NOMO-1 treated with dmso at 0.1 percent for 144 hours (cell line): ENCODE measurements around the gene FOXA3.

ENCODE experiments used
- DNase-seq: peaks from one replicate; lab custom pipeline; 2025; ENCODE audit not compliant: unreplicated experiment; lab: John Stamatoyannopoulos, UW

FOXA3 gene

DNA sequence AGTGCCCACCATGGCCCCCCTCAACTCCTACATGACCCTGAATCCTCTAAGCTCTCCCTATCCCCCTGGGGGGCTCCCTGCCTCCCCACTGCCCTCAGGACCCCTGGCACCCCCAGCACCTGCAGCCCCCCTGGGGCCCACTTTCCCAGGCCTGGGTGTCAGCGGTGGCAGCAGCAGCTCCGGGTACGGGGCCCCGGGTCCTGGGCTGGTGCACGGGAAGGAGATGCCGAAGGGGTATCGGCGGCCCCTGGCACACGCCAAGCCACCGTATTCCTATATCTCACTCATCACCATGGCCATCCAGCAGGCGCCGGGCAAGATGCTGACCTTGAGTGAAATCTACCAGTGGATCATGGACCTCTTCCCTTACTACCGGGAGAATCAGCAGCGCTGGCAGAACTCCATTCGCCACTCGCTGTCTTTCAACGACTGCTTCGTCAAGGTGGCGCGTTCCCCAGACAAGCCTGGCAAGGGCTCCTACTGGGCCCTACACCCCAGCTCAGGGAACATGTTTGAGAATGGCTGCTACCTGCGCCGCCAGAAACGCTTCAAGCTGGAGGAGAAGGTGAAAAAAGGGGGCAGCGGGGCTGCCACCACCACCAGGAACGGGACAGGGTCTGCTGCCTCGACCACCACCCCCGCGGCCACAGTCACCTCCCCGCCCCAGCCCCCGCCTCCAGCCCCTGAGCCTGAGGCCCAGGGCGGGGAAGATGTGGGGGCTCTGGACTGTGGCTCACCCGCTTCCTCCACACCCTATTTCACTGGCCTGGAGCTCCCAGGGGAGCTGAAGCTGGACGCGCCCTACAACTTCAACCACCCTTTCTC, 8.2 kb downstream of the FOXA3 start:
- DNase-seq: no peak

DNA sequence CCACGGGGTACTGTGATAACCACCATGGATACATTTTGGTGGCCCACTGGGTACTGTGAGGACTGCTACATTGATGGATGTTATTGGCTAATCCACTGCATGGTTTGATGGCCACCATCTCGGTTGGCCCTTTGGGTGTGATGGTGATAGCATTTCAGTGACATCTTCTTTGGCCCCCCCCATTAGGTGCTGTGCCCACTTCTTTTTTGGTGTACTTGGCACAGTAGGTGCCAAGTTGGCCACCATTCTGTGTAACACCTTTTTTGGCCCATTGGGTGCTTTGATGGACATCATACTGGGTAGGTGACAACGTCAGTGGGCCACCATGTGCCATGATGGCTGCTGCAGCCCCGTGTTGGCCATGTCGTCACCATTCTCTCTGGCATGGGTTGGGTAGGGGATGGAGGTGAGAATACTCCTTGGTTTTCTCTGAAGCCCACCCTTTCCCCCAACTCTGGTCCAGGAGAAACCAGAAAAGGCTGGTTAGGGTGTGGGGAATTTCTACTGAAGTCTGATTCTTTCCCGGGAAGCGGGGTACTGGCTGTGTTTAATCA, 9.2 kb downstream of the FOXA3 start:
- no peak for DNase-seq

DNA sequence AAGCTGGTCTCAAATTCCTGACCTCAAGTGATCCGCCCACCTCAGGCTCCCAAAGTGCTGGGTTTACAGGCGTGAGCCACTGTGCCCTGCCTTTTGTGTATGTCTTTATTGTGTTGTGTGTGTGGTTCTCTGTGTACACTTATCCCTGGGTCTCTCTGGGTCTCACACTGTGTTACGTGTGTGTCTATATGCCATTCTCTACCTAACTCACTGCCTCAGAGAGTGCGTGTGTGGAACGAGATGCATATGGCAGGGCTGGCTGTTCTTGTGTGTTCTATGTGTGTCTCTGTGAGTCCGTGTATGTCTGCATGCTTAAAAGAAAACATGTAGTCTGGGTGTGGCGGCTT, 10.5 kb downstream of the FOXA3 start:
- DNase-seq: no peak

DNA sequence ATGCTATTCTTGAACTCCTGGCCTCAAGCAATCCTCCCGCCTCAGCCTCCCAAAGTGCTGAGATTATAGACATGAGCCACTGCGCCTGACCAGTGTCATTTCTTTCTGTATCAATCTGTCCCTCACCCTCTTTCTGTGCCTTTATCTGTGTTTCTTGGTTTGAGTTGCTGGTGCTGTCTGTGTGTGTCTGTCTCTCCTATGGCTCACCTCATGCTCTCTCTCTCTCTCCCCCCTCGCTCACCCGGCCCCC, 12.0 kb downstream of the FOXA3 start:
- no peak for DNase-seq

DNA sequence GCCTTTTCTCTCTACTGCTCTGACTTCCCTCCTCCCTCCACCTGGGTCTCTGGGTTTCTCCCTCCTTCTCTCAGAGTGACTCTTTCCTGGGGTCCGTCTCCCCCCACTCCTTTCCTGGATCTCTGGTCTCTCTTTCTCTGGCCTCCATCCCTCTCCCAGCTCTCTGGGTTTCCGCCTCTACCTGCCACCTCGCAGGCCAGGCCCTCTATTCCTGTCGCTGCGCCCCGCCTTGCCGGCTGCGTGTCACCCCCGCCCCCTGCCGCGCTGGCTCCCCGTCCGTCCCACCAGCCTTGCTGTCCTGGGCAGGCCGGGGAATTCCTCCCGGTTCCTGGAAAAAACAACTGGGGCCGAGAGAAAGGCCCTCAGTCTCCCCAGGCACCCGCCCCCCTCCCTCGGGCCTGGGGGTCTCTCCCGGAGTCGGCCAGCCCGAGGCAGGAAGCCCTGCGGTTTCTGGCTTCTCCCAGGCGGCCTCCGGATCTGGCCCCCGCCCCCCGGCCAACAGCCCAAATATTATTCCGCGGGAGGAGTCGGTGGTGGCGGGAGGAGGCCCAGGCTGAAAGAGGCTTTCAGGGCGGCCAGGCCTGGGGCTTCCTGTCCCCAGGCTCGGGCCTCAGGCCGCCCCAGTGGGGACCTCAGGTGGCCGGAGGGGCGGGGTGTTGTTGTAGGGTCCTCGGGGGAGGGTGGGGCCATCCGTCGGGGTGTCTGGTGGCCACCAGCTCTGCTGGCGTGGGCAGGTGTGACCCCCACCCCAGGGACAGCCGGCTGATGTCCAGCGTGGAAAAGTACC, 12.5 kb downstream of the FOXA3 start:
- DNase-seq: no peak

DNA sequence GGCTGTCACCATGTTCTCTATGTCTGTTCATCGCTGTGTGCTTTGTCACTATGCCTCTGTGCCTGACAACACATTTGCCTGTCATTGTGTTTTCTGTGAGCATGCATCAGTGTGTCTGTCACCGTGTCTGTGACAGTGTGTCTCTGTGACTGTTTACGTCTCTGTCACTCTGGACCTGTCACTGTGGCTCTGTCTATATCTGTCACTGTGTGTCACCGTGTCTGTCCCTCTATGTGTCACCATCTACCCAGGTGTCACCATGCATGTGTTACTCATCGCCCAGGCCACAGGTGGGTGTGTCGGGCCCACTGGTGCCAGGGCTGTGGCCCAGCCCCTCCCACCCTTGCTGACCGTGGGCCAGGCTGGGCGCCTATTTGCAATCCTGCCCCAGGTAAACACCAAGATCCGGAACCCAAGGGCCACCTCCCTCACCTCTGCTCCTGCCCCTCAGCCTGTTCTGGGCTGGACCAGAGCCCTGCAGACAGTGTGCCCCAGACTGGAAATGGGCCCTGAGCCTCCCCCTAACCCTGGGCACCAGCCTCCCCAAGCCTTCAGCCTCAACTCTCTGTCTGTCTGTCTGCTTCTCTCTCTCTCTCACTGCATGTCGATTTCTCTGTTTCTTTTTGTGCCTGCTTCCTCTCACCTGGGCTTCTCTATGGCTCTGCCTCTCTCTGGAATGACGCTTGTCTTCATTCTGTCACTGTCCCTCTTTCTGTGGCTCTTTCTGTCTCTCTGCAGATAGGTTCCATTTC, 14.1 kb downstream of the FOXA3 start:
- no peak for DNase-seq

DNA sequence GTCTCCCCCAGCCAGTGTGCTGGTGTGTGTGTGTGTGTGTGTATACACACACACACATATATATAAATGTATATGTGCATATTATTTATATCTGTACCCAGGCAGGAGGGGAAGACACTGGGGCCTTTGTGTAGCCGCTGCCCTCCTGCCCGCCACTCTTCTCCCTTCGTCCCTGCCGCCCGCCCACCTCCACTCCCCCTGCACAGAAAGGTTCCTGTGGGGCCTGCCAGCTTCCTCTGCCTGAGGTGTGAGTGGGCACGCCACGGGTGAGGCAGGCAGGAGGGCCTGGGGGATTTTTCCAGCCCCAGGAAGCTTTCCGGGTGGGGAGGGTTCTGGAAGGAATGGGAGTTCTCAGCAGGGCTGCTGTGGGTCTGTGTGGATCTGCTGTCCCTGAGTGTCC, 14.9 kb downstream of the FOXA3 start:
- no peak for DNase-seq

DNA sequence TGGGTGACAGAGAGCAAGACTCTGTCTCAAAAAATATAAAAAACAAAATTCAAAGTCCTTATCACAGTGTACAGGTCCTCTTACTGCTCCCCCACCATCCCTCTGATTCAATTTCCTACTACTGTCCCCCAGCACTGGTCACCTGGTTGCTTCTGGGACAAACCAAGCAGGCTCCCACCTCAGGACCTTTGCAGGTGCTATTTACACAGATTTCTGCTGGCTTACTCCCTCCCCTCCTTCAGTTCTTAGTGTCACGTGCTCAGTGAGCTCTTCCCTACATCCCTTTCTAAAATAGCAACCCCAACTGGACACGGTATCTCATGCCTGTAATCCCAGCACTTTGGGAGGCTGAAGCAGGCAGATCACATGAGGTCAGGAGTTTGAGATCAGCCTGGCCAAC, 15.8 kb downstream of the FOXA3 start:
- DNase-seq: no peak

DNA sequence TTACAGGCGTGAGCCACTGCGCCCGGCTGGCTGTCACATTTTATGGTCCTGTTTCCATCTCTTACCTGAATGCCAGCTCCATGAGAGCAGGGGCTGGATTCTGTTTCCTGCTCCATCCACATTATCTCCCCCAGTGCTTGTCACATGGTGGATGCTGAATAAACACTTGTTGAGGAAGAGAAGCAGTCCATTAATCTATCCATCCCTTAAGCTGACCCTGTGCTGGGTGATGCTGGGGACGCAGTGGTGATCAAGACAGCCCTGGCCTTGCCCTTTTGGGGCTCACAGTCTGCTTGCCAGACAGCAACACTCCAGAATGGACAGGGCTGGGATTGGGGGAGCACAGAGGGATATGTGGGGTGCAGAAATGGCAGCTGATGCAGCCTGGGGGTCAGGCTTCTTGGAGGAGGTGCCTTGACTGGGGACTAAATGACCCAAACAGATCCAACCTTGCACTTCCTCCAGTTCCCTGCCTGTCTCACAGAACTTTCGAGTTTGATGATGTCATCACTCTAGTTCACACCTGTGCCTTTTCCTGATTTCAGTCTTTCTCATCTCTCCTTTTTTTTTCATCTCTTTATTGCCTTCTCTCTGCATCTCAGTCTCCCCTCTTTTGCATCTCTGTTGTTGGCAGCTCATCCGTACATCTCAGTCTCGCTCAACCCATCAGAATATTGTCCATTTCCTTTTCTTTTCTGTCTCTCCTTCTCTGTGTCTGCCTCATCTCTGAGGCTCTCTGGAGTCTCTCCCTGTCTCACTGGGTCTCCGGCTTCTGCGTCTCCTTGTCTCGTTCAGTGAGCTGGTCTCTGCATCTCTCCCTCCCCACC, 17.2 kb downstream of the FOXA3 start:
- no peak for DNase-seq

DNA sequence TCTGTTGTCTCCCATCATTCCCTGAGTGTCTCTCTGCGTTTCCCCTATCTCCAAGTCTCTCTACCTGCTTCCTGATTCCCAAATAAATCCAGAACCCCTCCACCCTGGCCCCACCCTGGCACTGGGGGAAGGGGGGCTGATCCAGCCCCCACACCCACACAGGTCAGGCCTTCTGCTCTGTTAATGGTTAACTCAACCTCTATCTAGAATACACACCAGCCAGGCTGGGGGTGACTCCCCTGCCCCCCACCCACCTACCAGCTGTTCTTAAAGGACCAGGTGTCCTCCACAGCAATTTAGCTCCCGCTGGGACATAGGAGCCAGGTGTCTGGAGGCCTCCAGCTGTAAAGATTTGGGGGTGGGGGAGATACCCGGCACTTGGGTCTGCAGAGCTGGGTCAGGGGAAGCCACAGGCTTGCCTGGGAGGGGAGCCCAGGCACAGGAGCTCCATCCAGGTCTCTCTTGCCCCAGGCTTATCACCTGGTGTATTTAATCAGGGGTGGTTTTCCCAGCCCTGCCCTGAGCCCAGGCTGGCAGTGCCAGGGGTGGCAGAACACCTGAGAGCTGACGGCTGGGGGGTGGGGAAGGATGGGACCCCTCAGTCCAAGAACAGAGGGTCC, 17.9 kb downstream of the FOXA3 start:
- no peak for DNase-seq

DNA sequence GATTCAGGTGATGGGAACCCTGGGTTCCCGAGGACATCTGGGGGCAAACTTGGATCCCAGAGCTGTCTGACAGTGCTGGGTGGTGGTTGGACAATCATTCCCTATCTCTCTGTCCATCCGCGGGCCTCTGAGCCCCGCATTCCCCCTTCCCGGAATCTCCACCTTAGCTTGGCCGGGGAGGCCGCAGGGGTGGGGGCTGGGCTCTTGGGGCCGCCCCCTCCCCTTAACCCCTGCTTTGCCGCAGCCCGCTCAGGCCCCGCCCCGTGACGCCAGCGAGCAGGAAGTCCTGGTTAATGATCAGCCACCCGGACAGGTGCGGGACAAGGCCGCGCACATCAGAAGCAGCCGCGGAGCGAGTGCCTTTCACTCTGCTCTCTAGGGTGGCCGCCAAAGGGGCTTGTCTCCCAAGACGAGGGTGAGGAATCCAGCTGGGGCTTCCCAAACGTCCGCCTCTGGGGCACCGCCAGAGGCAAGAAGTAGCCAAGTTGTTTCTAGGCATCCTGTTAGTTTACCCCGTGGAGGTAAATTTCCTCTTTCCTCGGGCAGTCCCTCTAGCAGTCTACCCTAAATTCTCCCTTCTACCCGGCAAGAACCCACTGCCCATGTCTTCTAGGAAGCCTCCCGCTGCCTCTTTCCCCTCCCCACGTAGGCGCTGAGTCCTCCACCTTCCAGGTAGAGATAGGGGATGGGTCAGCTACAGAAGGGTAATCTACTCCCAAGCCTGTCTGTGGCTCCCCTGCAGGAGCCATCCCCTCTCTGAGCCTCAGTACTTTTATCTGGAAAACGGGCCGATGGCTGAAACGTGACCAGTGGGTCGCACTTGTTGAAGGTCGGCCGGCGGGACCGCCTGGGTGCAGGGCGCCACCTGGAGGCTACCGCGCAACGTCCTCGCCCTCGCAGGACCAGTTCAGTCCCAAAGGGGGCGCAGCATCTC, 18.8 kb downstream of the FOXA3 start:
- DNase-seq: peak; percentile 55

DNA sequence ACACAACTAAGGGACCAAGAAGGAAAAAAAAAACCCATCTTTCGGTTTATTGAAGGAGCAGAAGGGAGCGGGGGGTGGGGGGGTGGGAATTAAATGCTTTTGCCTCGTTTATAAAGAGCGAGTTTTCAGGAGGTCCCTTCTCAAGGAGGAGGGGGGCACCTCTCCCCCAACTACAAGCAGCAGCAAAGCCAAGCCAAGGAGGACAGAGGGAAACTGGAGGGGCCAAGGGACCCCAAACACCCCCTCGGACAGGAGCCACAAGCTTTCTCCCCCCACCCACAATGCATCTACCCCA, 19.4 kb downstream of the FOXA3 start:
- no peak for DNase-seq

DNA sequence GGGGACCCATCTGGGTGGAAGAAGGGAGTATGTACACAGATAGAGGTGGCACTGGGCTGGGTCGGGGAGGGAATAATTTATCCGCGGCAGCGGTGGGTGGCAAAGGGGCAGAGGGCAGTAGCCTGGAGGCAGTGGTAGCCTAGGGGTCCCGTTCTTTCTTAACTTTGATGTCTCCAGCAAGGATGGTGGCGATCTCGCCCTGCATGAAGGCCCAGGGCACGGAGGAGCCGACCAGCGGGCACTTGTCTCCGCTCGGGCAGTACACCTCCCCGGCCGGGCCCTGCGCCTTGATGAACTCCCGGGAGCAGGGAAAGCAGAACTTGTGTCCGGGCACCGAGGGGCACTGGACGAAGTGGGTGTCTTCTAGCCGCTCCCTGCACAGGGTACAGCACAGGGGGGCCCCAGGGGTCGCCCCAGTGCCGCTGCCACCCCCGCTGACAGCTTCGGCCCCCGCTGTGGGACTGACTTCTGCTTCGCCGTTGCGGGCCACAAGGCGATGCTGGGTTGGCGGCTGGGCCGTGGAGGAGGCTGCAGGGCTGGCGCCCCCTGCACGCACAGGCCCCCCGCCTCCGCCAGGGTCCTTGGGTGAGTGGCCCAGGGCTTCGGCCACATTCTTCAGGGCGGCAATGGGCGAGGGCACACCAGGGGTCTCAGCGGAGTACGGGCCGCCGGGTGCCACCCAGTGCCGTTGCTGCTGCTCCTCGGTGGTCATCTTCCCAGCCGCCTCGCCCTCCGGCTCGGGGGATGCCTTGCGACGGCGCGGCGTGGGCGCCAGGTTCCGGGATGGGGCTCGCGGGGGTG, 20.0 kb downstream of the FOXA3 start:
- DNase-seq: no peak

DNA sequence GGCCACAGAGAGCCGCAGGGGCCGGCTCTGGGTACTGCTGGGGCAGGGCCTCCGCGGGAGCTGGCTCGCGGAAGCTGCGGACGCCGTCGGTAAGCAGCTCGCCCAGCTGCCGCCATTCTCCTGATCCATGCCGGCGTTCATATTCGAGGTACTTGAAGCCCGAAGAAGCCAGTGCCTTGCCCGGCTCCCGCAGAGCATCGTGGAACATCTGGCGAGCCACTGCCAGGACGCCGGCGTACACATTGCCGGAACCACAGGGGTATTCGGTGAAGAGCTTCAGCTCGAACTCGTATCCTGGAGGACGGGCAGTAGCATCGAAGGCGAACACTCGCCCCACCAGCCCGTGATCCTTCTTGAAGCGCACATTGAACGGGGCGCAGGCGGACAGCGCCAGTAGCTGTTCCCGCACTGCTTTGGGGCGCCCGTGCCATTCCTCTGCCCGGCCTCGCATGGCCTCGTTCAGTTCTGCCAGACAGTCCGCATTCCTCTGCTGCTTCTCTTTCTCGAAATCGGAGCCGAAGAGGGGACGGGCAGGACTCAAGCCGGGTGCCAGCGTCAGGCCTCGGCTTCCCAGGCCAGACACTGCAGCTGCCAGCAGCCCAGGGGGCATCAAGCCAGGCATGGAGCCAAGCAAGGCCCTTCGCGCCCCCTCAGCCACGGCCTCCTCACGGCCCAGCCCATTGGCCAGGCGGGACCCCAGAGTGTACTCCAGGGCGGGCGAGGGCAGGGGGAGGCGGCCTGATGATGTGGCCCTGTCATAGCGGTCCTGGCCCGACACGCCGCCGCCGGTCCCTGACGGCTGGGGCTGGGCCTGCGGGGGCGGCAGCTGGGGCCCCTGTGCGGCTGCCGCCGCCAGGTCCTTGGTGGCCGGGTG, 20.8 kb downstream of the FOXA3 start:
- no peak for DNase-seq

DNA sequence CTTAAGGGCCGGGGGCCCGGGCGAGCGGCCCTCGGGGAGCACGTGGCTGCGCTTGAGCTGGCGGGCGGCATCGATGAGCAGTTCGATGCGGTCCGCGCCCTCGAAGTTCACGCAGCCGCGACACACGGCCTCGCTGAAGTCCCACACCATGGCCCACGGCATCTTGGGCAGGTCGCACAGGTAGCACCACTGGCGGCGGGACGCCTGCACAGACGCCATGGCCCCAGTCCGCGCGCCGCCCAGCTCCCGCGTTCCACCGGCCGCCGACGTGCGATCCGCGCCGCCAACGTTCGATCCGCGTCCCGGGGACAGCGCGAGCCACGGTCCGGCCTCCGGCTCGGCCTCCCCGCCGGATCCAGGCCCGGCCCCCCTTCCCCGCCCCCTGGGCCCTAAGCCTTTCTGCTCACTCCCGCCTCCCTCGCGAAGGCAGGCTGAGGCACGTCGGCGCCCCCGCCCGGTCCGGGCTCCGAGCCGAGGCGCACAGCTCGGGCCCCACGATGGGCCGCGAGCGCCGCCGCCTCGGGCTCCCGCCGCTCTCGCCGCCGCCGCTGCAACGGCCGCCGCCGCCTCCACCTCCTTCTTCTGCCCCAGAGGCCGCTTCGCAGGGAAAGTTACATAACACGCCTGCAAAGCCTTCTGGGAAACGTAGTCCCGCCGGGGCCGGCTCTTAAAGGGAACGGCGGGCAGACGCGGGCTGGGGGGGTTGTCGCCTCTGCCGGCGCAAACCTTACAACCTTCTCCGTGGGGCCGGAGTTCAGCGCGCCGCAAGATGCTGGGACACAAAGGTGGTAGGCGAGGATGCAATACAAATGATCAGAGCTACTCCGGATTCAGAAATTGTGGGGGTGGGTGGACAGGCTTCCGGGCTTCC, 21.7 kb downstream of the FOXA3 start, which contains the start of gene IRF2BP1:
IRF2BP1 (minus strand) TSS at position 586 of the 871 bp plus-strand sequence; CDS start at position 219, 367 bp downstream.
- peak; percentile 88 for DNase-seq

DNA sequence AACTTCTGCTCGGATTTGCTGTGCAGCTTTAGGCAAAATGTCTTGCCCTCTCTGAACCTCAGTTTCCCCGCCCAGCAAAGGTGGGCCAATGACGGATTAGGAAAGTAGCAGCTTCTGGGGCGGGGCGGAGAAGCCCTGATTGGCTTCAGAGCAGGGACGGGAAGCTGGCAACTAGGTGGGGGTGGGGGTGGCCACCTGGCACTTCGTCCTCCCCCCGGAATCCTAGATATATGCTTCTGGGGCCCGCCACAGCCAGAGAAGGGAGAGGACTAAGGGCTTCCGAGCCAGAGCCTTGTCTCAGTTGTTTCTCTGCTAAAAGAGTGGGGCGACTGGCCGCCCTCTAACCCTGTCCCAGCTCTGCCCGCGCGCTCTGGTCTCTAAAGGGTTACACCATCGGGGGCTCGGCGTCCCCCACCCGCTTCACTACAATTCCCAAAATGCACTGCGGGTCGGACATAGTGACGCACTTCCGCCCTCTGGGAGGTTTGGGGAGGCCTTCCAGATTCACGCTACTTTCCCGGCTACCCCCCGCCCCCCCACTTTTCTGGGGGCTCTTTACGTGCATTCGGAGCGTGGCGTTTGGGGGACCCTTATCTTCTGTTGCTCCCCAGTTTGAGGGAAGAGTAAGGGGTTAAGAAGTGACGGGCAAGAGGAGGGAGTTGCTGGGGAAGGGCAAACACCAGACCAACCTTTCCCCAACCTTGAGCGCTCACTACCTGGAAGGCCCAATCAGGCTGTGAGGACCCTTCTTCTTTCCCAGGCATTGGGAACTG, 22.5 kb downstream of the FOXA3 start:
- DNase-seq: peak; percentile 87
